ENCODE results near the gene BAZ1A. TPM values are rescaled to one million over a fixed set of nuclear protein-coding genes. Genes with fewer than 3 reads are reported as not detected.

The BAZ1A gene
- total and polyA plus RNA-seq, 11 donors: 3.8 to 20.3 (median 6.5) TPM

- H3K4me3 ChIP-seq: no peak overlapping the region
- H3K27ac ChIP-seq: no peak overlapping the region
- no peaks in the 10 kb centered on the region for H3K4me1 ChIP-seq
- DNase-seq (no peak), ATAC-seq (no peak)
- H3K36me3 ChIP-seq: no peaks in the 10 kb centered on the region
- 58 to 74% (median 66%) methylated on average over 1 of the region's 1 CpG for WGBS, 4 donors
- no peaks in the 10 kb centered on the region for H3K27me3 ChIP-seq
- intact Hi-C loops (cut with DNase I): no loop called here
- TF ChIP-seq, protein P1, sequence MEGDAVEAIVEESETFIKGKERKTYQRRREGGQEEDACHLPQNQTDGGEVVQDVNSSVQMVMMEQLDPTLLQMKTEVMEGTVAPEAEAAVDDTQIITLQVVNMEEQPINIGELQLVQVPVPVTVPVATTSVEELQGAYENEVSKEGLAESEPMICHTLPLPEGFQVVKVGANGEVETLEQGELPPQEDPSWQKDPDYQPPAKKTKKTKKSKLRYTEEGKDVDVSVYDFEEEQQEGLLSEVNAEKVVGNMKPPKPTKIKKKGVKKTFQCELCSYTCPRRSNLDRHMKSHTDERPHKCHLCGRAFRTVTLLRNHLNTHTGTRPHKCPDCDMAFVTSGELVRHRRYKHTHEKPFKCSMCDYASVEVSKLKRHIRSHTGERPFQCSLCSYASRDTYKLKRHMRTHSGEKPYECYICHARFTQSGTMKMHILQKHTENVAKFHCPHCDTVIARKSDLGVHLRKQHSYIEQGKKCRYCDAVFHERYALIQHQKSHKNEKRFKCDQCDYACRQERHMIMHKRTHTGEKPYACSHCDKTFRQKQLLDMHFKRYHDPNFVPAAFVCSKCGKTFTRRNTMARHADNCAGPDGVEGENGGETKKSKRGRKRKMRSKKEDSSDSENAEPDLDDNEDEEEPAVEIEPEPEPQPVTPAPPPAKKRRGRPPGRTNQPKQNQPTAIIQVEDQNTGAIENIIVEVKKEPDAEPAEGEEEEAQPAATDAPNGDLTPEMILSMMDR (IDR thresholded peaks at IDR 0.05): no peak
- TF ChIP-seq POLR2A (IDR thresholded peaks at IDR 0.05): no peak
- H3K9me3 ChIP-seq: no peaks in the 10 kb centered on the region
These were observed 15.8 kb upstream of the BAZ1A start for GRCh38 chr14:34890937-34891336.

DNA sequence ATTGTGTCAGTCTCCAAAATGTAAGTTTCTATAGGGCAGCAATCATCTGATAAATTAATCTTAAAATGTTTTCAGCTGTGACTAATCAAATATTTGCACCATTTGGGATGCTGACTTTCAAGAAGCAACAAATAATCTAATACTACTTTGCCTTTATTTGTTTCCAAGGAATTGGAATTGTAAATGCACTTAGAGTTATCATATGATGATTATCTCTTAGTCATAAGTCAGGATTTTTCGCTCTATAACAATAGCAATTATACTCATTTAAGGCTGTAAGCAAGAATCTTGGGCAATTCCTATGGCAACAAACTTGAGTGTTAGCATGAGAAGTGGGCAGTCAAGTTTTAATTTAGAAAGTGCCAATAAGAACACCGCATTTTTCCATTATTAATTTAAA lies 13.0 kb upstream of the BAZ1A start:
- WGBS, 4 donors: 94 to 98% (median 96%) methylated on average over 2 of the region's 2 CpGs
- ATAC-seq: no peak
- Histone ChIP-seq H3K9me3 (no peaks in the 10 kb centered on the region), H3K27ac (no peak overlapping the region), H3K4me1 (no peaks in the 10 kb centered on the region), H3K27me3 (no peaks in the 10 kb centered on the region), H3K4me3 (no peak overlapping the region), H3K36me3 (no peaks in the 10 kb centered on the region)
- intact Hi-C loops (cut with DNase I): no loop called here
- no peak for DNase-seq
- no peak for TF ChIP-seq POLR2A (IDR thresholded peaks at IDR 0.05)
- TF ChIP-seq, protein P1 (IDR thresholded peaks at IDR 0.05): no peak

GRCh38 chr14:34883954-34884353 lies 8.8 kb upstream of the BAZ1A start:
- intact Hi-C loops (cut with DNase I): no loop called here
- no peak for TF ChIP-seq POLR2A (IDR thresholded peaks at IDR 0.05)
- TF ChIP-seq, protein P1 (IDR thresholded peaks at IDR 0.05): no peak
- Histone ChIP-seq H3K27me3 (no peaks in the 10 kb centered on the region), H3K4me1 (no peaks in the 10 kb centered on the region), H3K4me3 (no peak overlapping the region), H3K36me3 (no peaks in the 10 kb centered on the region), H3K27ac (no peak overlapping the region), H3K9me3 (no peaks in the 10 kb centered on the region)
- no peak for ATAC-seq
- DNase-seq: no peak
- 90 to 97% (median 93%) methylated on average over 4 of the region's 4 CpGs for WGBS, 4 donors

DNA sequence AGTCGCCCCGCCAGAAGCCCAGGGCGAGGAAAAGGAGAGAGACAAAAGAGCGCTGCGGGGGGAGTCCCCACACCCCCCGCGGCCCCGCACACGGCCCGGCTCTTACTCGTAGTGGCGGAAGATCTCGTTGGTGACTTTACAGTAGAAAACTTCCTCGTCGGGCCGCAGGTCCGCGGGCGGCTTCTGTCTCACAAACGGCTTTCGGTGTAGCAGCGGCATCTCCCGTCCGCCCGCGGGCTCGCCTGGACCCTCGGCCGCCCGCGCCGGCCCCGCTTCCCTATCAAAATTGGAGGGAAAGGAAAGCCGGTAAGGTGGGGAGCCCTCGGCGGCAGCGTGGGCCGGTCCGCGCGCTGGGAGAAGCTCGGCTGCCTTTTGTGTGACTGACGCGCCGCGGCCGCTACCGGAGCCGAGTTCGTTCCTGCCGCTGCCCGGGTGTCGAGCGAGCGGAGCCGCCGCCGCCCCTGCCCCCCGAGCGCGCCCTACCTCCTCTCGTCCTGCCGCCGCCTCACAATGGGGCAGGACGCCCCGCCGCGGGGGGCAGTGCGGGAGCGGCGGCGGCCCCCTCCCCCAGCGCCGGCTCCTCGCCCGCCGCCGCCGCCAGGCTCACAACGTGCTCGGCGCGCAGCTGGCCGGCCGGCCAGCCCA lies 652 bp downstream of the BAZ1A start:
- ATAC-seq: peak in 3 of 4 donors; percentile 2 to 48 (median 47)
- no peak for TF ChIP-seq POLR2A (IDR thresholded peaks at IDR 0.05)
- TF ChIP-seq, protein P1 (IDR thresholded peaks at IDR 0.05): peak in 2 of 12 donors; percentile 2 to 3
- WGBS, 4 donors: 0 to 1% (median 1%) methylated on average over 15 to 85 of the region's 85 CpGs
- peak; percentile 35 to 77 (median 48) for DNase-seq
- Histone ChIP-seq H3K4me1 (peaks cover 0 to 26% (median 6%) of the 10 kb centered on the region in 12 donors), H3K27ac (peak overlapping the region; percentile 93 to 100 (median 98)), H3K36me3 (peaks cover 0 to 14% (median 0%) of the 10 kb centered on the region in 9 donors), H3K4me3 (peak overlapping the region; percentile 66 to 97 (median 86)), H3K9me3 (no peaks in the 10 kb centered on the region), H3K27me3 (no peaks in the 10 kb centered on the region)
- intact Hi-C loops (cut with DNase I): loop anchor here in 9 of 10 donors (1.0 to 10.0 kb wide), 12 partner anchors 108 to 950 kb away; partner anchors contain the start of genes SRP54 (in 7 of the 9), PRORP (in 3 of the 9), PPP2R3C (in 2 of the 9) and BRMS1L (in 1 of the 9)

All from heart left ventricle (tissue), 16 donors.